Stimulated activated CD4-positive, alpha-beta T cell treated with anti-CD3 and anti-CD28 coated beads, Interleukin-2, amount 100 ng/mL, for 48 hours (primary cell): ENCODE measurements around the gene HTN3.
"Not testable (repeated sequence)": the region's sequence is repeated elsewhere in the genome, so short reads cannot be mapped to it uniquely, and the experiment has no call there.

ENCODE experiments used
- DNase-seq, 2 donors: peaks; one replicate each; pipeline ENCODE4 v3.0.0-alpha.2; 2020

The HTN3 gene

DNA sequence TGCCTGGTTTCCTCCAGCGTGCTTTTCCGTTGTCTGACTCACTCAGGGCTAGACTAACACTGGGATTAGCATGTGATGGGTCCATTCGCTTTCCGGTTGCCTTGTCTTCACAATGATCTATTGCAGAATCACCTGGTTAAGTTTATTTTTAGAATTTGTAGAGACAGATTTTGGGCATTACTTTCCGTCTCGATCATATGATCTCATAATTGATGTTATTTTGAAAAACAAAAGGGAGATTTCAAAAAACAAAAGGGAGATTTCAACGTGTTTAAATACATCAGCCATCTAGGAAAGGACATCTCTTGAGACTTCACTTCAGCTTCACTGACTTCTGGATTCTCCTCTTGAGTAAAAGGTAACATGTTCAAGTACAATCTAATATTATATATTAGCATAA lies at the start of gene HTN3:
Gene HTN3 (plus strand): TSS at position 301 of the 400 bp plus-strand sequence. CDS start 2,282 bp downstream, outside the sequence.
- DNase-seq, result not testable (repeated sequence)

DNA sequence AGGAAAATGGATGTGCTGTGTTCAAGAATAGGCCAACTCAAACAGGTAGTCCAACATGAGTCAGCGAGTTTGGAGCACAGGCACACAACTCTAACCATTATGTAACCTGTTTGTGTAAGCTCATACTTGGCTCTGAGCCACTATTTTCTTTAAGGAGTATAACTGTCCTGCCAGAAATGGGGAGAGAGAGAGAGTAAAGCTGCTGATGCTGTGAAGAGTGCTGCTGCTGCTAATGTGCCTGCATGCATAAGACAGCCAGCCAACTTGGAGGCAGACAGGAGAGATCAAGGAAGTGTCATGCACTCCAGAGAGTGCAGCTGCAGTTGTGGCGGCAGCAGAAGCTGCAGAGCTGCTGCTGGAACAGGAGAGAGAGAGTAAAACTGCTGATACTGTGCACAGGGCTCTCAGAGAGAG lies 44.2 kb upstream of the HTN3 start:
- DNase-seq, result no peak

DNA sequence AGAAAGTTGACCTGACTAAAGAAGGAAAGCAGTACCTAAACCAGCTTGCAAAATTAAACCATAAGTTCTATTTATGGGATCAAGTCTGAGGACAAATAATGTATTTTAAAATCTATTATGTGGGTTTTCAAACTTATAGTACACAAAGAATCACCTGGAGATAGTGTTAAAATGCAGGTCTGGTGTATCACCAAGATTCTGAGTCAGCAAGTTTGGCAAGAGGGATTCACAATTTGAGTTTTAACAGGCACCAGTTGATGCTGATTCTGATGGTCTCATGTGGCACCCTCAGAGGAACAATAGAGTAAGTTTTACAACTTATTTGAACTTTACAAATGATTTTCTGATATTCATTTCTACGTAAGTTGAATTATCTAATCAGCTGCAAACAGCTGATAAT lies 41.6 kb upstream of the HTN3 start:
- no peak for DNase-seq

DNA sequence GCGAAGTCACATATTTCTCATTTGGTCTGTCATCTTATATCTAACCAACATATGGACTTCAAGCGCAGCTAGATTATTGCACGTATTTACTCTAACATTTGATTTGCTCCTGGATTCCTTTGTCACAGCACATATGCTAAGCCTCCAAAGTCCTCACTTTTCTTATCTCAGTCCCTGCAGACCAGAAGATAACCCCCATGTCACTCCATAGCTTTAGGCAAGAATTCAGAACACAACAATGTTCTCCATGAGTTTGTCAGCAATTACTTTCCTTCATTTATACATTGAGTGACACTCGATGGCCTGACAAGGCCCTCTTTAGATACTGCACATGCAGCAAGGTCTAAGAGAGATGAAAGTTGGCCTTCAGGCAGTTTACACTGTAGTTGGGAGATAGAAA lies 37.2 kb upstream of the HTN3 start:
- DNase-seq, result no peak

DNA sequence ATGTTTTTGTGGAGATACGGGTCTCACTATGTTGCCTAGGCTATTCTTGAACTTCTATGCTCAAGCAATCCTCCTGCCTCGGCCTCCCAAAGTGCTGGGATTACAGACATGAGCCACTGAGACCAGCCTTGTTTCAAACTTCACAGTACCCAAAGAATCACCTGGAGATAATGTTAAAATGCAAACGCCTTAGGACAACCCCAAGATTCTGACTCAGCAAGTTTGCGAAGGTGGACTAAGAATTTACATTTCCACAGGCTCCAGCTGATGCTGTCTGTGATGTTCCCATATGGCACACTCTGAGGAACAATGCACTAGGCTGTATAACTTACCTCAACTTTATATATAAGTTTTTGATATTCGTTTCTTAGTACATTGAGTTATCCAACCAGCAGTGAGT lies 33.5 kb upstream of the HTN3 start:
- DNase-seq, result no peak

DNA sequence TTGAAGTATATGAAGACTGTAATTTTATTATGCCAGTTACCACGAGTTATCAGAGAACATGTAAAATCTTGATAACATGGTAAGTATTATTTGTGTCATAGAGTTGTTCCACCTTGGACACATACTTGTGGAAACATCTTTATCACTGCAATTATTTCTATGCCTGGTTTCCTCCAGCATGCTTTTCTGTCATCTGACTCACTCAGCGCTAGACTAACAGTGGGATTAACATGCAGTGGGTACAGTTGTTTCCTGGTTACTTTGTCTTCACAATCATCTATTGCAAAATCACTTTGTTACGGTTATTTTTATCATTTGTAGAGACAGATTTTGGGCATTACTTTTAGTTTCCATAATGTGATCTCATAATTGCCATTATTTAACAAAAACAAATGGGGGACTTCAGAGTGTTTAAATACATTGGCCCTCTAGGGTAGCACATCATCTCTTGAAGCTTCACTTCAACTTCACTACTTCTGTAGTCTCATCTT lies 32.7 kb upstream of the HTN3 start, which contains the start of gene STATH:
Gene STATH (plus strand): TSS at position 441 of the 491 bp plus-strand sequence. CDS start 2,472 bp downstream, outside the sequence.
- no peak for DNase-seq

DNA sequence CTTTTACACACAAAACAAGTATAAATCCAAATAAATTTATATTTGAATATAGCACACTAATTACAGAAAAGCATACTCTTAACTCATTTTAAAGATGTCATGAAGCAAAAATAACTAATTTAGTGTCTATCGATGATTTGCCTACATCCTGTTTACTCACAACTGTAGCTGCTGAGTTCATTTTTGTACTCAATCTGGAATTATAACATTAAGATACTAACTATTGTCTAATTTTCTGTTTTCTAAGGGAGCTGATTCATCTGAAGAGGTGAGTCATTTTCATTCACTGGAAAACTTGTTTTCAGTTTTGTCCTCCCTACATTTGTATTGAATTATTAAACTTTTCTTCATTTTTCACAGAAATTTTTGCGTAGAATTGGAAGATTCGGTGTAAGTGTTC lies 28.8 kb upstream of the HTN3 start:
- DNase-seq, result no peak

DNA sequence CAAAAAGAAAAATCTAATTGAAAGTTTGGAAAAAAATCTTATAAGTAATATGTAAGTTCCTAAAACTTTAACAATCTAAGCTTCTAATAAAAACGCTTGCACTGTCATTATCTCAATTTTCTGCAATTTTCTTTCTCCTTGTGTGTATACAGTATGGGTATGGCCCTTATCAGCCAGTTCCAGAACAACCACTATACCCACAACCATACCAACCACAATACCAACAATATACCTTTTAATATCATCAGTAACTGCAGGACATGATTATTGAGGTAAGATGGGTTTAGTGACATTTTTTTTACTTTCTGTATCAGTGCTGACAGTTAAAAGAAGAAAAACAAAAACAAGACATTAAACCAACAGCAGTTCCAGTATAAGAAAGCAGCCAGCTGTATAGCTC lies 27.5 kb upstream of the HTN3 start:
- no peak for DNase-seq

DNA sequence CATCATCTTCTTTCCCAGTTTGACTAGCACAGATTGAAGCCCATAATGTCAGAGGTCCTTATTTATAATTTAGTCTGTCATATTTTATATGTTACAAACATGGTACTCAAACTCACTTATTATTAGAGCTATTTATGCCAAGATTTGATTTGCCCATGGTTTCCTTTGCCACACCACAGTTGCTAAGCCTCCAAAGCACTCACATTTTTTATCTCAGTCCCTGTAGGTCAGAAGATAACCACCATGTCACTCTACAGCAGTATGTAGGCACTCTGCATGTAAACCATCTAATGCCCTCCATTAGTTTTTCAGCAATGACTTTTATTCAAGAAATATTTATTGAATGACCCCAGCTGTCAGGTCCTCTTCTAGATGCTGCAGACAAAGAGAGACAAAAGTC lies 25.8 kb upstream of the HTN3 start:
- DNase-seq, result no peak

DNA sequence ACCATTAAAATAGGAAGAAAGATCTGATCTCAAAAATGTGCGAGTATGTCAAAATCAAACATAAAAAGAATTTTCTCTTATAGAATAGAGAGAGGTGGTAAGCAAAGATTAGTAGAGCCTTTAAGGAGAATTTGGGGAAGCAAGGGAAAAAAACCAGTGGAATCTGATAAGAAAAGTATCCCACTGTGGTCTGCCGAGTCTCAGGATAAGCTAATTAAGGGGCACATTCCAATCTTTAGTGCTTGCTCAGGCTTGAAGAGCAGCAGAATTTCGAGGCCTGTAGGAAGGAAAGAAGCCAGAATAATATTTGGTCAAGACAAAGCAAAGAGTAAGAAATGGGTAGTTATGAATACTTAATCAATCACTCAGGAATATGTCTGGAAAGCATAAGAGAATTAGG lies 19.5 kb upstream of the HTN3 start:
- no peak for DNase-seq

DNA sequence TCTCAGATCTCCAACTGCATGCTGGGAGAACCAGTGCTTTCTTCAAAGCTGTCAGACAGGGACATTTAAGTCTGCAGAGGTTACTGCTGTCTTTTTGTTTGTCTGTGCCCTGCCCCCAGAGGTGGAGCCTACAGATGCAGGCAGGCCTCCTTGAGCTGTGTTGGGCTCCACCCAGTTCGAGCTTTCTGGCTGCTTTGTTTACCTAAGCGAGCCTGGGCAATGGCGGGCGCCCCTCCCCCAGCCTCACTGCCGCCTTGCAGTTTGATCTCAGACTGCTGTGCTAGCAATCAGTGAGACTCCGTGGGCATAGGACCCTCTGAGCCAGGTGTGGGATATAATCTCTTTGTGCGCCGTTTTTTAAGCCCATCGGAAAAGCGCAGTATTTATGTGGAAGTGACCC lies 9.3 kb upstream of the HTN3 start:
- DNase-seq, result not testable (repeated sequence)

DNA sequence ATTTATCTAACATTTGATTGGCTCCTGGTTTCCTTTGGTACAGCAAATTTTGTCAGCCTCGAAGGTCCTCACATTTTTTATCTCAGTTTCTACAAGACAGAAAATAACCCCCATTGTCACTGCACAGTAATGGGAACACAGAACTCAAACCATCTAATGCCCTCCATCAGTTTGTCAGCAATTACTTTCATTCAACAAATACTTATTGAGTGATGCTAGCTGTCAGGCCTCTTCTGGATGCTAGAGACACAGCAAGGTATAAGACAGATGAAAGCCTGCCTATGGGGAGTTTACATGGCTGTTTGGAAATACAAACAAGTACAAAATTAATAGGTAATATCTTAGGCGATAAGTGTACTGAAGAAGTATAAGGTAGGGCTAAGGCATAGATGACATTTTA lies 5.0 kb upstream of the HTN3 start:
- no peak for DNase-seq

DNA sequence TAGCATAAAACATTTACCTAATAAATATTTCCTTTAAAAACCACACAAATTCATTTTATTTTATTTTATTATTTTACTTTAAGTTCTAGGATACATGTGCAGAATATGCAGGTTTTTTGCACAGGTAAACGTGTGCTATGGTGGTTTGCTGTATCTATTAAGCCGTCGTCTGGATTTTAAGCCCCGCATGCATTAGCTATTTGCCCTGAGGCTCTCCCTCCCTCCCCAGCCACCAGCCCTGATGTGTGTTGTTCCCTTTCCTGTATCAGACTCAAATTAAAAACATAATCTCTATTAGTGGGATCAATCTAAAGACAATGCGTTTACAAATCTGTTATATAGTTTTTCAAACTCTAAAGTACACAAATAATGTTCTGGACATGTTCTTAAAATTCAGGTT lies 1.2 kb upstream of the HTN3 start:
- no peak for DNase-seq

DNA sequence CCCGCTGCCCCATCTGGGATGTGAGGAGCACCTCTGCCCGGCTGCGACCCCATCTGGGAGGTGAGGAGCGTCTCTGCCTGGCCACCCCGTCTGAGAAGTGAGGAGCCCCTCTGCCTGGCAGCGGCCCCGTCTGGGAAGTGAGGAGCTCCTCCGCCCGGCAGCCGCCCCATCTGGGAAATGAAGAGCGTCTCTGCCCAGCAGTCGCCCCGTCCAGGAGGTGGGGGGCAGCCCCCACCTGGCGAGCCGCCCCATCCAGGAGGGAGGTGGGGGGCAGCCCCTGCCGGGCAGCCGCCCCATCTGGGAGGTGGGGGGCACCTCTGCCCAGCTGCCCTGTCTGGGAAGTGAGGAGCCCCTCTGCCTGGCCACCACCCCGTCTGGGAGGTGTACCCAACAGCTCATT lies 9.3 kb downstream of the HTN3 start:
- not testable (repeated sequence) for DNase-seq

DNA sequence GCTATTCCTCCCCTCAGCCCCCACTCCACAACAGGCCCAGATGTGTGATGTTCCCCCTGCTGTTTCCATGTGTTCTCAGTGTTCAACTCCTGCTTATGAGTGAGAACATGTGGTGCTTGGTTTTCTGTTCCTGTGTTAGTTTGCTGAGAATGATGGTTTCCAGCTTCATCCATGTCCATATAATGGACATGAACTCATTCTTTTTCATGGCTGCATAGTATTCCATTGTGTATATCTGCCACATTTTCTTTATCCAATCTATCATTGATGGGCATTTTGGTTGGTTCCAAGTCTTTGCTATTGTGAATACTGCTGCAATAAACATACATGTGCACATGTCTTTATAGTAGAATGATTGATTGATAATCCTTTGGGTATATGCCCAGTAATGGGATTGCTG lies 11.7 kb downstream of the HTN3 start:
- not testable (repeated sequence) for DNase-seq

DNA sequence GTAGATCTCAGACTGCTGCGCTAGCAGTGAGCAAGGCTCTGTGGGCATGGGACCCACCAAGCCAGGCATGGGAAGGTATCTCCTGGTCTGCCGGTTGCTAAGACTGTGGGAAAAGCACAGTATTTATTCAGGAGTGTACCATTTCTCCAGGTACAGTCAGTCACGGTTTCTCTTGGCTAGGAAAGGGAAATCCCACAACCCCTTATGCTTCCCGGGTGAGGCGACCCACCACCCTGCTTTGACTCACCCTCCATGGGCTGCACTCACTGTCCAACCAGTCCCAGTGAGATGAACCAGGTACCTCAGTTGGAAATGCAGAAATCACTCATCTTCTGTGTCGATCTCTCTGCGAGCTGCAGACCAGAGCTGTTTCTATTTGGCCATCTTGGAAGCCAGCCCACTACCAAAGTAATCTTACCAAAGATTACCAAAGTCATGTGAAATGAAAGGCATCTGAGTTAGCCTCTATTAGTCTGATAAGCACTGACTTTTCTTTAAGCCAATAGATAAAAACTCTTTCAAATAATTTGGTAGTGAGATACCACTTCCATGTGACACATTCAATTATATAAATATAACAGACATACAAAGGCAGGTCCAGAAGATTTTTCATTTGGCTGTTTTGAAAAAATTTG lies 13.5 kb downstream of the HTN3 start:
- DNase-seq, result no peak

DNA sequence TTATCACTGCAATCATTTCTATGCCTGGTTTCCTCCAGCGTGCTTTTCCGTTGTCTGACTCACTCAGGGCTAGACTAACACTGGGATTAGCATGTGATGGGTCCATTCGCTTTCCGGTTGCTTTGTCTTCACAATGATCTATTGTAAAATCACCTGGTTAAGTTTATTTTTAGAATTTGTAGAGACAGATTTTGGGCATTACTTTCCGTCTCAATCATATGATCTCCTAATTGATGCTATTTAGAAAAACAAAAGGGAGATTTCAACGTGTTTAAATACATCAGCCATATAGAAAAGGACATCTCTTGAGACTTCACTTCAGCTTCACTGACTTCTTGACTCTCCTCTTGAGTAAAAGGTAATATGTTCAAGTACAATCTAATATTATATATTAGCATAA lies 21.9 kb downstream of the HTN3 start, which contains the start of gene HTN1:
Gene HTN1 (plus strand): TSS at position 301 of the 400 bp plus-strand sequence. CDS start 2,639 bp downstream, outside the sequence.
- not testable (repeated sequence) for DNase-seq

DNA sequence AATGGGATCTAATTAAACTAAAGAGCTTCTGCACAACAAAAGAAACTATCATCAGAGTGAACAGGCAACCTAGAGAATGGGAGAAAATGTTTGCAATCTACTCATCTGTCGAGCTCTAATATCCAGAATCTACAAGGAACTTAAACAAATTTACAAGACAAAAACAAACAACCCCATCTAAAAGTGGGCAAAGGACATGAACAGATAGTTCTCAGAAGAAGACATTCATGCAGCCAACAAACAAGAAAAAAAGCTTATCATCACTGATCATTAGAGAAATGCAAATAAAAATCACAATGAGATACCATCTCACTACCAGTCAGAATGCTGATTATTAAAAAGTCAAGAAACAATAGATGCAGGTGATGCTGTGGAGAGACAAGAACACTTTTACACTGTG lies 28.3 kb downstream of the HTN3 start:
- not testable (repeated sequence) for DNase-seq

DNA sequence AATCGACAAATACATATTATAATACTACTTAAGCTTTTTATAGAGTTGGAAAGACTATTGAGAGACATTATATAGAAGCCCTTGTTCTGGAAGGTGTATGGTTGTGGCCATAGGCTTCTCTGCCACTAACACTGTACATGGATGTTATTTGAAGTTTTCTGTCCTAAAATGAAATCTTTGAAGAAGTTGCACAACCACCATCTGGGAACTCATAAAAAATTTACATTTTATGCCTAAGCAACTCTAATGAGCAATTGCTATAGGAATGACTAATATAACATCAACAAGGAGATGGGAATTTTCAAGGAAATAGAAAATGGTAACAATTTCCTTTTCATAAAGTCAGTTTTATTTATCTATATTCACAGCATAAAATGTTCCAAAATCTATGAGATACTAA lies 29.4 kb downstream of the HTN3 start:
- DNase-seq, result no peak

DNA sequence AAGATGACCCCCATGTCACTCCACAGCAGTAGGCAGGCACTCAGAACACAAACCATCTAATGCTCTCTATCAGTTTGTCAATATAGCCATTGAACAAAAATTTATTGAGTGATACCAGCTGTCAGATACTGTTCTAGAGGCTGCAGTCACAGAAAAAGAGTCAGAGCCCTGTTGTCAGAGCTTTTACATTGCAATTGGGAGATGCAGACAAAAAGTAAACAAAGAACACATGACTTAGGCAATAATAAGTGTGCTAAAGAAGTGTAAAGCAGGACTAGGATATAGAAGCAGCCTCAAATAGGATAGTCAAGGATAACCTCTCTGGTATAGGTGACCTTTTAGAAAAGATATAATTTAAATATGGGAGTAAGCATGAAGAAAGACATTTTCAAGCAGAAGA lies 30.9 kb downstream of the HTN3 start:
- DNase-seq, result no peak

DNA sequence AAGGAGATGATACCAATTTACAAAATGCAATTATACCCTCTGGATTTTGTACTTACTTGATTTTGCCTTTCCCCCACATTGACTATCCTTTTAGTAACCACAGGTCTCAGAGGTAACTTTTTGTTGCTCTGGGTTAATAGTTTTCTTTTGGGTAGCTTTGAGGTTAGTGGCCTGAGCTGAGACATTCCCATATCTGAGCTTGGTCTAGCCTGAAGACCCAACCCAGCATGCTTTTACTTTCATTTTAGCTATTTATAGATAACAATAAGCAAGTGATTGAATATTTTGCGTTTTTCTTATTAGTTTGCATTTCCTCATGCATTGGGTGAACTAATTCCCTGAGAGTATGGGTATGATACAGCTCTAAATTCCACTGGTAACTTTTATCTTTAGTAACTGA lies 33.7 kb downstream of the HTN3 start:
- DNase-seq, result no peak

DNA sequence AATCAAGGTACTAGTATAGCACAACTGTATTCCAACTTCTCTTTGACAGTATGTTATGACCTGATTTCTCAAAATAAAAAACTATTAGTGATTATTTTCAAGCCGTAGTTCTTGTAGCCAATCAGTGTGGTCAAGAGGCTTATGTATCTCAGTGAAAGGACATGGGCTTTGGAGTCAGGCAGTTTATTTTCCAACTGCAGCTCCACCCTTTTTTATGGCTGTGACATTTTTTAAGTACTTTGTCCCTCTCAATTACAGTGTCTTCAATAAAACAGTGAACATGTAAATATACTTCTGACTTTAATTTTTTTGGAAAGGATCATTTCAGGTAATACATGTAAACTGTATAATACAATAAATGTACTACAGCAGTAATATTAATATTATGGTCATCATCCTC lies 51.9 kb downstream of the HTN3 start:
- no peak for DNase-seq
